Measurements from ENCODE around the gene TSPAN14.
"Not testable (repeated sequence)": the region's sequence is repeated elsewhere in the genome, so short reads cannot be mapped to it uniquely, and the experiment has no call there.

Gene TSPAN14

DNA sequence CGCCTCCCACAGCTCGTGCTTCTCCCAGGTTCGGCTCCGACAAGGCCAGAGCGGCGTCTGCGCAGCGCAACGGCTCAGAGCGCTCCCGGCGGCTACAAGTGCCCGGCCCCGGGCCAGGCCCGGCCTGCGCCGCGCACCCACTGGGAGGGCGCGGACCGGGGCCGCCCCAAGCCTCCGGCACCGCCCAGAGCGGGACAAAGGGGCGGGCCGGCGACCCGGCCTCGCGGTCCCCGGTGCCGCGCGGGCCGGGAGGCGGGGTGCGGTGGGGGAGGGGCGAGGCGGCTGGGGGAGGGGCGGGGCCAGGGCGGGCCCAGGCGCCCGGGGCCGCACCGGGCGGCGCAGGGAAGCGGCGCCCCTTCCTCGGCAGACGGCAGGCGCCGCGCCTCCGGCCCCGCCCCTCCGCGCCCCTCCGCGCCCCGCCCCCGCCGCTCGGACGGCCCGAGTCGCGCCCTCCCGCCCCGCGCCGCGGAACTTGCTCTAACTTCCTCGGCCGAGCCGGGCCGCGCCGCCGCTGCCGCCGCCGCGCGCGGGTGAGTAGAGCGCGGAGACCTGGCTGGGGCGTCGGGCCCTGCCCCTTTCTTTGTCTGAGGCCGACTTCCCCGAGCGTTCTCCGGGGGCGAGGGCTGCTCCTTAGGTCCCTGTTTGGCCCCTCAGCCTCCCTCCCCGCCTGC, at the start of gene TSPAN14:
Gene TSPAN14, plus strand, starts transcription at position 469 of the 671 bp plus-strand sequence. CDS start 34,924 bp downstream, outside the sequence.
- DNase-seq (ENCODE audit: low spot score): peak; percentile 71

DNA sequence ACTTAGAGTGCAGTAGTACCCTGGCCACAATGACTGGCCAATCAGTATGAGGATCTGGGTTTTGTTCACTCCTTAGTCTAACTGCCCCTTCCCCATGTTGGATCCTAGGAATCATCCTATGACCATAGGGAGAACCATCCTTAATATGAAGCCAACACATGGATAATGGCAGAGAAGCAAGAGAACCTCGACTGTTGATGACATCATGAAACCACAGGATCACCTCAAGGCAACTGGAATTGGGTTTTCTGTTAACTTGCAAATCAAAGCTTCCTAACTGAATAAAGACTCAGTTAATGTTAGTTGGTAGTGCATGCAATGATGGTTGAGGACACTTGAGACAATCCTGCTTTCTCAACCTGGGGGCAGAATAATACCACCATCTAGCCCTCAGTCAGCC, 49.1 kb upstream of the TSPAN14 start:
- DNase-seq (ENCODE audit: low spot score): no peak

GRCh38 chr10:80405626-80406025, 48.5 kb upstream of the TSPAN14 start:
- no peak for DNase-seq (ENCODE audit: low spot score)

DNA sequence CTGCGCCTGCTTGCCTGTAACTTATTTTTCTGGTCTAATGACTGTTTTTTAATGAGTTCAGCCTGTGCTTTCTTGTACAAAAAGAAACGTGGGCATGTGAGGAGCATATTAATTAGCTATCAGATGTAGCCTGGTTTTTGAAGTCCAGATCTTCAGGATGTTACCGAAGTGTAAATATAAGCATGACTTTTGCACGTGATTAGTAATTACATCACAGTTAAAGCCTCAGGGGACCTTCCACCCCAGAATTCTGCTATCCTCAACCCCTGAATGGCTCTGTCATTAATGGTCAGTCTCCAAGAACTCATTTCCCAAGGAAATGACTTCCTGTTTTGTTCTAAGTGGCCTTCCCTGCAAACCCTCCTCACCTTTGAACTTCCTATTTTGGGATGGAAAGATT, 47.9 kb upstream of the TSPAN14 start:
- DNase-seq (ENCODE audit: low spot score): no peak

- DNase-seq (ENCODE audit: low spot score): peak; percentile 36
Observed at GRCh38 chr10:80407812-80408241, 46.3 kb upstream of the TSPAN14 start.

GRCh38 chr10:80408242-80409101, 45.6 kb upstream of the TSPAN14 start, which contains the start of gene PRXL2A:
PRXL2A (plus strand) TSS chr10:80408551; CDS start chr10:80420468, 11,917 bp downstream.
- DNase-seq (ENCODE audit: low spot score): peak; percentile 72

- DNase-seq (ENCODE audit: low spot score): no peak
Observed at GRCh38 chr10:80409121-80409520, 45.0 kb upstream of the TSPAN14 start.

DNA sequence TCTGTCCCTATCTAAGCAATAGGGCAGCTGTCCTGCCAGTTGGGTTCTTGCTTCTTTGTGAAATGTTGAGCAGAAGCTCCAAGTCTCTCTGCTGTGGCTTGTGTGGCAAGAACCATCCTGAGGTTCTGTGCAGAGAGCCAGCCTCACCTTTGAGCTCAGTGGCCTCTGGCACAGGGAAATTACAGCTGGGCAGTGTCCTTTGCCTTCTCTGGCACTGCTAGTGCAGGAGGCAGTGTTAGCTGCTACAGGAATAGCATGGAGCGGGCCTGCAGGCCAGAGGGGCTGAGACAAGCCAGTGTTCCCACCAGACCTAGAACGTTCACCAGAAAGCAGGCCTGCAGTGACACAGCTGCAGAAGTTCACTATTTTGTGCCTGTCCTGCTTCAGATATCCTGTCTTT, 44.0 kb upstream of the TSPAN14 start:
- no peak for DNase-seq (ENCODE audit: low spot score)

GRCh38 chr10:80410578-80411145, 43.4 kb upstream of the TSPAN14 start:
- DNase-seq (ENCODE audit: low spot score): no peak

DNA sequence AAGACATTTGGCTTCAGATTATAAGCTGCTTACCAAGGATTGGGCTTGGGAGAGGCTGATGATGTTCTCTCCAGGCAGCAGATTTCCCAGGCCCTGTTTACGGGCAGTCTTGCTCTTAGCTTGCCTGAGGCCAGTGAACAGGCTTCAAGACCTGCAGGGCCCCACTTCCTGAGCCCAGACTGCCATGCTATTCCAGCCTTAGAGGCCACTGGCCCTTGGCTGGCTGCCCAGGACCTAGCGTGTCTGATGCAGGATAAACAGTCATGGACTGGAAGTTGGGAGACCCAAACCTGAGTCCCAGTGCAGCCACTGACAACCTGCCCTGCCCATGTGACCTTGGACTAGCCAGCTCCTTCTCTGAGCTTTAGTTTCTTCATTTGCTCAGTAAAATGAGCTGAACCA, 42.8 kb upstream of the TSPAN14 start:
- DNase-seq (ENCODE audit: low spot score): no peak

DNA sequence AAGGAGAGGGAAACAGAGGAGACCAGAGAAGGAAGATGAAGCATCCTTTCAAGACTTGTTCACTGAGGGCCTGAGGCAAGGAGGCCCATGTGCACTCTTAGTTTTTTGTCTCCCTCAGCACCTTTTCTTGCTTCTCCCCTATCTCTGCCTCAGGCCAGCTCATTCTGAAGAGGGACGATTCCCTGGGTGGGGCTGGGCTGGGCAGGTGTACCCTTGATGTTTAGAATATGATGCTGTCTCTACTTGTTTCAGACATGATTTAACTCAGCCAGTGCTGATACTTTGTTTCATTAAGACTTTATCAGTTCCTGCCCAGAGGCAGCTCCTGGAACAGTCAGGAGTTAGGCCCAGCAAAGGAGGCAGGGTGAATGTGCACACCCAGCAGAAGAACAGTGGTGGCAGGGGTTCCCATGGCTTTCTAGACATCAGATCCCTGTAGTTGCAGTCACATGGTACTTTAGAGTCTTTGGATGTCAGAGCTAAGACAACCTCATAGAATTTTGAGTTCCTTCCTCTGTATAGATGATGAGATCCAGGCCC, 42.4 kb upstream of the TSPAN14 start:
- DNase-seq (ENCODE audit: low spot score): no peak

DNA sequence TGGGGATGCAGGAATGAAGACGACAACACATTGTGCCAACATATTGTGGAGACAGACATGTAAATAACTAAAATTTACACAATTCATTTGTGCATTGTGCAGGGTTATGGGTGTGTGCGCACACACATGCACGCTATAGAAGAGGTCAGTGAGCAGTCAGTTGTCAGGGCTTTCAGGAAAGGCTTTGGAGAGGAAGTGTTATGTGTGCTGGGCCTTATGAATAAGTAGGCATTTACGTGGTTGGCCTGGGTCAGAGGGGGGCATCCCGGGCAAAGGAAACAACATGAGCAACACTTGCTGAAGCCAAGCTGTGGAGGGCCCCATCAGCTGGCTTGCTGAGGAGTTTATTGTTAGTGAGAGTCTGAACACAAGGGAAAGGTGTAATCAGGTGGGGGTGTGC, 41.6 kb upstream of the TSPAN14 start:
- DNase-seq (ENCODE audit: low spot score): no peak

- no peak for DNase-seq (ENCODE audit: low spot score)
Observed at GRCh38 chr10:80413271-80413996, 40.7 kb upstream of the TSPAN14 start.

- DNase-seq (ENCODE audit: low spot score): no peak
Observed at GRCh38 chr10:80414142-80414895, 39.8 kb upstream of the TSPAN14 start.

DNA sequence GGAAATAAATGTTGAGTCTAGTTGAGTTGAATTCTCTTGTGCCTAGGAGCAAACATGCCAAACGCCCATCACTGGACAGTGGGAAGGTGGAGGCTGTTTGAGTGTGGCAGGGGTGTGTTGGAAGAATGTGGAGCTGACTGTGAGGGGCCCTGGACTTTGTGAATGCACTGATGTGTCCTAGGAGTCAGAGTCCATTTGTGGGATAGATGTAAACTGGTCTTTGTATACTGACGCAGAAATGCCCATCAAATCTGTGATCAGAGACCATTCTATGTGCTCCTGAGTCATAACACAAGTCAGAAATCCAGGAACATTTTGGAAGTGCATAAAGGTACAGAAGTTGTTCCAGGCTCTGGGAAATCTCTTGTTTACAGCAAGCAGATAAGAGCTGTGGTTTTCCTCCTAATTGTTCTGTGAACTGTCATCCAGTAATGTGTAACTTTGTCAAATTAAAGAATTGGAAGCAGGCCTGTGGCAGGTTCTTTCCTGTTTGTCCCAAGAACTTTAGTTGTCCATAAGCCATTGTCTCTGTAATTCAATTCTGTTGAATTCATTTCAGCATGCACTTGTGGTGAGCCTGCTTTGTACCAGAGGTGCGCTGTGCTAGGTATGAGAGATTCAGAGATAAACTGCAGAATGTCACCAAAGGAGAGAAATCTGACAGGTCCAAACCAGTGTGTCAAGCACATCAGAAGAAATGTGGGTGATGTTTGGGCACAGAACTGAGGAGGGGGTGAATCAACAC, 38.2 kb upstream of the TSPAN14 start:
- DNase-seq (ENCODE audit: low spot score): no peak

- DNase-seq (ENCODE audit: low spot score): no peak
Observed at GRCh38 chr10:80416479-80417098, 37.5 kb upstream of the TSPAN14 start.

GRCh38 chr10:80417256-80417655, 36.9 kb upstream of the TSPAN14 start:
- not testable (repeated sequence) for DNase-seq (ENCODE audit: low spot score)

- no peak for DNase-seq (ENCODE audit: low spot score)
Observed at GRCh38 chr10:80421050-80421706, 32.9 kb upstream of the TSPAN14 start.

Data from pons (tissue), 1 donor.